H9 (cell line): ENCODE measurements around the gene ENPP4. TPM values are rescaled to one million over a fixed set of nuclear protein-coding genes. Genes with fewer than 3 reads are reported as not detected.

Experiments
- DNase-seq: peaks from one replicate; pipeline ENCODE4 v3.0.0-alpha.2; 2017
- H2AFZ ChIP-seq: one replicate; pipeline ENCODE4 v1.6.1; 2013; ENCODE audit warnings: mild to moderate bottlenecking, low read length, control low read depth, moderate library complexity
- H2AK5ac ChIP-seq: 2 replicates; pipeline ENCODE4 v1.6.1; 2013; ENCODE audit warnings: low read length, control low read depth, mixed read lengths; ENCODE audit not compliant: insufficient read length
- H2BK120ac ChIP-seq: one replicate; pipeline ENCODE4 v1.6.1; 2013; ENCODE audit warnings: low read depth, mild to moderate bottlenecking, low read length, control low read depth, inconsistent platforms; ENCODE audit not compliant: poor library complexity, severe bottlenecking
- H2BK12ac ChIP-seq: 2 replicates; pipeline ENCODE4 v1.6.1; 2013; ENCODE audit warnings: low read length, control low read depth, mixed read lengths, low read depth; ENCODE audit not compliant: insufficient read length
- H2BK15ac ChIP-seq: 2 replicates; pipeline ENCODE4 v1.6.1; 2013; ENCODE audit warnings: low read depth, low read length, control low read depth
- H2BK20ac ChIP-seq: one replicate; pipeline ENCODE4 v1.6.1; 2013; ENCODE audit warnings: low read depth, mild to moderate bottlenecking, low read length, control low read depth, inconsistent platforms; ENCODE audit not compliant: poor library complexity, severe bottlenecking
- H2BK5ac ChIP-seq: 2 replicates; pipeline ENCODE4 v1.6.1; 2013; ENCODE audit warnings: low read length, control low read depth, mixed read lengths; ENCODE audit not compliant: insufficient read length
- H3K14ac ChIP-seq: 2 replicates; pipeline ENCODE4 v1.6.1; 2013; ENCODE audit warnings: low read length, control low read depth; ENCODE audit not compliant: insufficient read depth
- H3K18ac ChIP-seq: 2 replicates; pipeline ENCODE4 v1.6.1; 2013; ENCODE audit warnings: low read depth, mild to moderate bottlenecking, mixed read lengths, low read length, control low read depth; ENCODE audit not compliant: insufficient read length
- H3K23ac ChIP-seq: 2 replicates; pipeline ENCODE4 v1.6.1; 2013; ENCODE audit warnings: low read length, control low read depth, mixed read lengths, low read depth; ENCODE audit not compliant: insufficient read length
- H3K23me2 ChIP-seq: 2 replicates; pipeline ENCODE4 v1.6.1; 2013; ENCODE audit warnings: low read depth, mild to moderate bottlenecking, mixed read lengths, low read length, control low read depth; ENCODE audit not compliant: insufficient read length, poor library complexity, severe bottlenecking
- H3K27ac ChIP-seq: 2 replicates; pipeline ENCODE4 v1.5.1; 2013; ENCODE audit warnings: low read length, control low read depth, mixed read lengths, low read depth; ENCODE audit not compliant: insufficient read length
- H3K27me3 ChIP-seq: 2 replicates; pipeline ENCODE4 v1.6.1; 2013; ENCODE audit warnings: low read length, control low read depth, inconsistent platforms; ENCODE audit not compliant: insufficient read depth
- H3K4ac ChIP-seq: 2 replicates; pipeline ENCODE4 v1.6.1; 2013; ENCODE audit warnings: low read depth, mild to moderate bottlenecking, control low read depth, inconsistent platforms, low read length, moderate library complexity
- H3K4me1 ChIP-seq: 2 replicates; pipeline ENCODE4 v1.6.1; 2013; ENCODE audit warnings: low read length, control low read depth, inconsistent platforms; ENCODE audit not compliant: insufficient read depth
- H3K4me2 ChIP-seq: 2 replicates; pipeline ENCODE4 v1.6.1; 2013; ENCODE audit warnings: low read length, control low read depth, mixed read lengths; ENCODE audit not compliant: insufficient read length, insufficient read depth
- H3K56ac ChIP-seq: 2 replicates; pipeline ENCODE4 v1.6.1; 2013; ENCODE audit warnings: low read depth, mild to moderate bottlenecking, mixed read lengths, low read length, control low read depth; ENCODE audit not compliant: insufficient read length
- H3K79me1 ChIP-seq: 2 replicates; pipeline ENCODE4 v1.6.1; 2013; ENCODE audit warnings: low read depth, mild to moderate bottlenecking, moderate library complexity, low read length, control low read depth, inconsistent platforms; ENCODE audit not compliant: insufficient read depth, poor library complexity, severe bottlenecking
- H3K79me2 ChIP-seq: 2 replicates; pipeline ENCODE4 v1.6.1; 2013; ENCODE audit warnings: low read length, control low read depth, inconsistent platforms; ENCODE audit not compliant: insufficient read depth
- H3K9ac ChIP-seq: 2 replicates; pipeline ENCODE4 v1.6.1; 2013; ENCODE audit warnings: low read length, control low read depth, mixed read lengths; ENCODE audit not compliant: insufficient read length; ENCODE audit errors: extremely low read depth
- H3K9me3 ChIP-seq: one replicate; pipeline ENCODE4 v1.6.1; 2013; ENCODE audit warnings: low read depth, low read length, inconsistent platforms; ENCODE audit not compliant: control insufficient read depth
- H3T11ph ChIP-seq: one replicate; pipeline ENCODE4 v1.6.1; 2013; ENCODE audit warnings: mild to moderate bottlenecking, low read length, control low read depth, inconsistent platforms
- H4K20me1 ChIP-seq: one replicate; pipeline ENCODE4 v1.6.1; 2013; ENCODE audit not compliant: control insufficient read depth, insufficient read length, insufficient read depth
- H4K5ac ChIP-seq: 2 replicates; pipeline ENCODE4 v1.6.1; 2013; ENCODE audit warnings: low read depth, mild to moderate bottlenecking, mixed read lengths, low read length, control low read depth; ENCODE audit not compliant: insufficient read length
- H4K8ac ChIP-seq: replicated peaks from 2 replicates; pipeline ENCODE4 v1.6.1; 2013; ENCODE audit warnings: low read length, control low read depth, mixed read lengths, low read depth; ENCODE audit not compliant: insufficient read length
- H4K91ac ChIP-seq: 2 replicates; pipeline ENCODE4 v1.6.1; 2013; ENCODE audit warnings: low read depth, mild to moderate bottlenecking, moderate library complexity, mixed read lengths, low read length, control low read depth; ENCODE audit not compliant: insufficient read length
- H3K27ac Mint-ChIP-seq, 3 experiments: 2 replicates in 2 of 3; 3 replicates in 1 of 3; pipeline ENCODE4 v1.8.0; 2020 to 2021; ENCODE audit warnings: mixed read lengths in 3 of 3, mild to moderate bottlenecking in 1 of 3, moderate library complexity in 1 of 3
- H3K27me3 Mint-ChIP-seq: 2 replicates; pipeline ENCODE4 v1.8.0; 2021; ENCODE audit warnings: low read depth, mild to moderate bottlenecking, moderate library complexity, mixed read lengths
- H3K36me3 Mint-ChIP-seq, 3 experiments: 2 replicates in 2 of 3; 3 replicates in 1 of 3; pipeline ENCODE4 v1.8.0; 2020 to 2021; ENCODE audit warnings: low read depth in 3 of 3, mixed read lengths in 3 of 3; ENCODE audit not compliant: insufficient read depth in 1 of 3
- H3K4me1 Mint-ChIP-seq, 2 experiments: 2 replicates each; pipeline ENCODE4 v1.8.0; 2020; ENCODE audit warnings: mixed read lengths in 2 of 2
- H3K4me3 Mint-ChIP-seq, 2 experiments: 2 replicates in 1 of 2; 3 replicates in 1 of 2; pipeline ENCODE4 v1.8.0; 2020 to 2021; ENCODE audit warnings: mild to moderate bottlenecking in 2 of 2, mixed read lengths in 2 of 2, moderate library complexity in 1 of 2
- H3K9me3 Mint-ChIP-seq, 2 experiments: 2 replicates in 1 of 2; 3 replicates in 1 of 2; pipeline ENCODE4 v1.8.0; 2020; ENCODE audit warnings: mild to moderate bottlenecking in 2 of 2, mixed read lengths in 2 of 2, moderate library complexity in 1 of 2
- CTCF ChIP-seq: fragments of 200-600 bp; sonication (generic); conservative IDR thresholded peaks from 3 replicates; pipeline ENCODE4 v1.8.0; 2021; ENCODE audit warnings: antibody characterized with exemption, mild to moderate bottlenecking
- WGBS: extraction: QIAGEN DNeasy Blood & Tissue Kit; methylation state at CpG from one replicate; pipeline ENCODE4 v1.1.7; 2013; ENCODE audit warnings: missing lambda C conversion rate, low lambda C conversion rate, mixed read lengths; ENCODE audit not compliant: insufficient read length; ENCODE audit errors: extremely low coverage; 5-methylcytosine and 5-hydroxymethylcytosine counted together
- total RNA-seq: library from RNA; stranded (reverse); gene quantifications from 2 replicates; pipeline ENCODE4 v1.2.1, GENCODE V29; 2021

ENPP4 gene
- total RNA-seq, 1 experiment from 2014 or later: 3.2 TPM

- no peaks in the 10 kb centered on the region for H3K36me3 Mint-ChIP-seq
- no peak overlapping the region for H3K27ac Mint-ChIP-seq
- no peak overlapping the region for H2BK12ac ChIP-seq
- no peaks in the 10 kb centered on the region for H4K20me1 ChIP-seq
- no peak overlapping the region for H3K14ac ChIP-seq
- H2BK20ac ChIP-seq: no peak overlapping the region
- no peak overlapping the region for H3T11ph ChIP-seq
- no peak overlapping the region for H3K9ac ChIP-seq
- no peaks in the 10 kb centered on the region for H3K79me2 ChIP-seq
- no peak for DNase-seq
- H3K4ac ChIP-seq: no peak overlapping the region
- H3K18ac ChIP-seq: no peak overlapping the region
- H4K5ac ChIP-seq: no peak overlapping the region
- peaks cover 2% of the 10 kb centered on the region; the same call in 1 of the 2 replicates for H3K4me1 ChIP-seq
- no peak overlapping the region for H2BK15ac ChIP-seq
- H2AK5ac ChIP-seq: no peak overlapping the region
- H3K9me3 ChIP-seq: no peaks in the 10 kb centered on the region
- H3K56ac ChIP-seq: no peak overlapping the region
- H3K4me3 Mint-ChIP-seq: no peak overlapping the region
- H3K4me2 ChIP-seq: no peak overlapping the region
- H3K9me3 Mint-ChIP-seq: no peaks in the 10 kb centered on the region; a peak in 1 of 5 replicates
- no peaks in the 10 kb centered on the region for H3K79me1 ChIP-seq
- no peak overlapping the region for H4K91ac ChIP-seq
- no peak overlapping the region for H2BK120ac ChIP-seq
- no peak overlapping the region for H4K8ac ChIP-seq
- no peak overlapping the region for H2AFZ ChIP-seq
- whole genome bisulfite sequencing: no CpG with 5 or more reads among the region's 2 CpGs
- no peak overlapping the region for H2BK5ac ChIP-seq
- H3K23me2 ChIP-seq: peaks cover 8% of the 10 kb centered on the region
- TF ChIP-seq CTCF: no peak
- H3K27me3 ChIP-seq: no peaks in the 10 kb centered on the region
- no peak overlapping the region for H3K27ac ChIP-seq
- peaks cover 10% of the 10 kb centered on the region in 2 experiments for H3K4me1 Mint-ChIP-seq
- H3K27me3 Mint-ChIP-seq: peaks cover 8% of the 10 kb centered on the region
- no peak overlapping the region for H3K23ac ChIP-seq
Measured at GRCh38 chr6:46134216-46134615, 4.4 kb downstream of the ENPP4 start.
